Loucy (cell line): ENCODE results near the gene MANSC1.

Source experiments
- H2AFZ ChIP-seq: fragments of 200-600 bp; sonication (generic); 2 replicates; pipeline ENCODE4 v1.6.0; 2016; ENCODE audit warnings: antibody characterized with exemption, mild to moderate bottlenecking, low read length, moderate library complexity
- H3F3A ChIP-seq: fragments of 200-600 bp; 2 replicates; pipeline ENCODE4 v1.6.0; 2016; ENCODE audit warnings: antibody characterized with exemption, low read depth, mild to moderate bottlenecking
- H3K27me3 ChIP-seq: fragments of 200-600 bp; sonication (generic); 2 replicates; pipeline ENCODE4 v1.6.1; 2014; ENCODE audit warnings: low read length, mild to moderate bottlenecking; ENCODE audit not compliant: insufficient read depth, poor library complexity, severe bottlenecking
- H3K36me3 ChIP-seq: fragments of 200-600 bp; sonication (generic); 2 replicates; pipeline ENCODE4 v1.6.1; 2016; ENCODE audit warnings: low read length; ENCODE audit not compliant: insufficient read depth
- H3K4me1 ChIP-seq: fragments of 200-600 bp; sonication (generic); 2 replicates; pipeline ENCODE4 v1.5.1; 2014; ENCODE audit warnings: low read length, mild to moderate bottlenecking; ENCODE audit not compliant: insufficient read depth, poor library complexity, severe bottlenecking
- H3K4me2 ChIP-seq: fragments of 200-600 bp; sonication (generic); 2 replicates; pipeline ENCODE4 v1.6.0; 2014; ENCODE audit warnings: antibody characterized with exemption, low read length, low read depth, mild to moderate bottlenecking; ENCODE audit not compliant: poor library complexity, severe bottlenecking
- H3K4me3 ChIP-seq: fragments of 200-600 bp; sonication (generic); 2 replicates; pipeline ENCODE4 v1.5.1; 2014; ENCODE audit warnings: low read length, mild to moderate bottlenecking, mixed read lengths; ENCODE audit not compliant: poor library complexity, severe bottlenecking
- H3K79me2 ChIP-seq: fragments of 200-600 bp; sonication (generic); 2 replicates; pipeline ENCODE4 v1.6.1; 2014; ENCODE audit warnings: low read length; ENCODE audit not compliant: insufficient read depth
- H3K9ac ChIP-seq: fragments of 200-600 bp; sonication (generic); 2 replicates; pipeline ENCODE4 v1.6.0; 2014; ENCODE audit warnings: mild to moderate bottlenecking, low read depth, low read length, moderate library complexity; ENCODE audit not compliant: poor library complexity, severe bottlenecking
- H3K9me2 ChIP-seq: fragments of 200-600 bp; sonication (generic); replicated peaks from 2 replicates; pipeline ENCODE4 v1.6.1; 2016; ENCODE audit warnings: low read depth, low read length, mixed read lengths
- H3K9me3 ChIP-seq: fragments of 200-600 bp; sonication (generic); 2 replicates; pipeline ENCODE4 v1.6.1; 2014; ENCODE audit warnings: mild to moderate bottlenecking, antibody characterized with exemption, low read length, low read depth; ENCODE audit not compliant: insufficient read depth
- H4K20me1 ChIP-seq: fragments of 200-600 bp; sonication (generic); 2 replicates; pipeline ENCODE4 v1.6.0; 2014; ENCODE audit warnings: antibody characterized with exemption, low read length, mild to moderate bottlenecking; ENCODE audit not compliant: insufficient read depth, poor library complexity, severe bottlenecking
- CTCF ChIP-seq: fragments of 200-600 bp; sonication (generic); conservative IDR thresholded peaks from 2 replicates; pipeline ENCODE4 v1.5.1; 2014; ENCODE audit warnings: mild to moderate bottlenecking, antibody characterized with exemption, low read length
- EZH2phosphoT487 ChIP-seq: fragments of 200-600 bp; IDR thresholded peaks from 2 replicates; pipeline ENCODE4 v1.6.1; 2018; ENCODE audit warnings: antibody characterized with exemption, mild to moderate bottlenecking, moderate library complexity, borderline replicate concordance

Gene MANSC1

GRCh38 chr12:12392413-12392812 is 42.4 kb upstream of the MANSC1 start:
- no peaks in the 10 kb centered on the region for H3K27me3 ChIP-seq
- H3K4me2 ChIP-seq = no peak overlapping the region
- H3K9me3 ChIP-seq = no peaks in the 10 kb centered on the region
- H3K4me3 ChIP-seq = no peak overlapping the region
- no peaks in the 10 kb centered on the region for H3K9me2 ChIP-seq
- H4K20me1 ChIP-seq = no peaks in the 10 kb centered on the region
- H3K4me1 ChIP-seq = peaks cover 6% of the 10 kb centered on the region
- no peak for TF ChIP-seq CTCF
- TF ChIP-seq EZH2phosphoT487 = no peak
- H2AFZ ChIP-seq = no peak overlapping the region
- no peaks in the 10 kb centered on the region for H3F3A ChIP-seq
- H3K79me2 ChIP-seq = no peaks in the 10 kb centered on the region
- no peaks in the 10 kb centered on the region for H3K36me3 ChIP-seq
- H3K9ac ChIP-seq = no peak overlapping the region

- H3K4me2 ChIP-seq = no peak overlapping the region
- no peaks in the 10 kb centered on the region for H4K20me1 ChIP-seq
- no peaks in the 10 kb centered on the region for H3K27me3 ChIP-seq
- H3K9me3 ChIP-seq = no peaks in the 10 kb centered on the region
- no peak overlapping the region for H3K9ac ChIP-seq
- H3K79me2 ChIP-seq = no peaks in the 10 kb centered on the region
- H3K9me2 ChIP-seq = no peaks in the 10 kb centered on the region
- H3F3A ChIP-seq = no peaks in the 10 kb centered on the region
- H3K4me3 ChIP-seq = no peak overlapping the region
- no peaks in the 10 kb centered on the region for H3K36me3 ChIP-seq
- H2AFZ ChIP-seq = no peak overlapping the region
- no peak for TF ChIP-seq CTCF
- TF ChIP-seq EZH2phosphoT487 = no peak
- peaks cover 12% of the 10 kb centered on the region for H3K4me1 ChIP-seq
Measured at GRCh38 chr12:12387501-12387900, 37.5 kb upstream of the MANSC1 start.

- H3K9me2 ChIP-seq = no peaks in the 10 kb centered on the region
- H3K9me3 ChIP-seq = no peaks in the 10 kb centered on the region
- H3K4me2 ChIP-seq = no peak overlapping the region
- H3K79me2 ChIP-seq = no peaks in the 10 kb centered on the region
- H2AFZ ChIP-seq = no peak overlapping the region
- H3K27me3 ChIP-seq = no peaks in the 10 kb centered on the region
- H3K9ac ChIP-seq = no peak overlapping the region
- TF ChIP-seq CTCF (no peak), EZH2phosphoT487 (no peak)
- H3K36me3 ChIP-seq = no peaks in the 10 kb centered on the region
- no peaks in the 10 kb centered on the region for H4K20me1 ChIP-seq
- H3F3A ChIP-seq = no peaks in the 10 kb centered on the region
- H3K4me3 ChIP-seq = no peak overlapping the region
- H3K4me1 ChIP-seq = peaks cover 18% of the 10 kb centered on the region
Measured at GRCh38 chr12:12384571-12385340, 34.7 kb upstream of the MANSC1 start.
